GM19467 (cell line): Measurements from ENCODE around the gene C19orf44.
A peak's percentile ranks its signal among the peaks of the same experiment; 100 is the strongest.
"Not testable (repeated sequence)": the region's sequence is repeated elsewhere in the genome, so short reads cannot be mapped to it uniquely, and the experiment has no call there.

Experiments used
- ATAC-seq: cut with Tn5 transposase; IDR thresholded peaks from one replicate; pipeline ENCODE4 v1.9.1; 2021; ENCODE audit warnings: mild to moderate bottlenecking, moderate library complexity; ENCODE audit not compliant: unreplicated experiment

The C19orf44 gene

GRCh38 chr19:16495982-16496612 is at the start of gene C19orf44, which contains the start of gene CALR3:
TSS of gene C19orf44 (plus strand) at chr19:16496394. CDS start at chr19:16500793, 4,399 bp downstream.
TSS of gene CALR3 (minus strand) at chr19:16496167. CDS start at chr19:16496129, 38 bp downstream.
- peak; percentile 94 for ATAC-seq

GRCh38 chr19:16446724-16447368 is 49.3 kb upstream of the C19orf44 start:
- ATAC-seq = no peak

GRCh38 chr19:16448872-16449271 is 47.3 kb upstream of the C19orf44 start:
- not testable (repeated sequence) for ATAC-seq

- ATAC-seq = peak; percentile 43
Measured at GRCh38 chr19:16449330-16449961, 46.7 kb upstream of the C19orf44 start.

- ATAC-seq = no peak
Measured at GRCh38 chr19:16452325-16452724, 43.9 kb upstream of the C19orf44 start.

- ATAC-seq = no peak
Measured at GRCh38 chr19:16454351-16454918, 41.8 kb upstream of the C19orf44 start.

GRCh38 chr19:16455489-16455888 is 40.7 kb upstream of the C19orf44 start:
- ATAC-seq = no peak

- ATAC-seq = no peak
Measured at GRCh38 chr19:16456652-16457194, 39.5 kb upstream of the C19orf44 start.

GRCh38 chr19:16457195-16457953 is 38.8 kb upstream of the C19orf44 start:
- ATAC-seq = no peak

GRCh38 chr19:16457954-16458331 is 38.3 kb upstream of the C19orf44 start:
- no peak for ATAC-seq

GRCh38 chr19:16458391-16459341 is 37.5 kb upstream of the C19orf44 start:
- no peak for ATAC-seq

- no peak for ATAC-seq
Measured at GRCh38 chr19:16459680-16460079, 36.5 kb upstream of the C19orf44 start.

- no peak for ATAC-seq
Measured at GRCh38 chr19:16460454-16460853, 35.7 kb upstream of the C19orf44 start.

GRCh38 chr19:16461630-16462051 is 34.6 kb upstream of the C19orf44 start:
- ATAC-seq = no peak

GRCh38 chr19:16462757-16463250 is 33.4 kb upstream of the C19orf44 start:
- ATAC-seq = no peak

- no peak for ATAC-seq
Measured at GRCh38 chr19:16463341-16463990, 32.7 kb upstream of the C19orf44 start.

- ATAC-seq = no peak
Measured at GRCh38 chr19:16463991-16464575, 32.1 kb upstream of the C19orf44 start.

GRCh38 chr19:16465239-16465638 is 31.0 kb upstream of the C19orf44 start:
- no peak for ATAC-seq
